ENCODE data around the gene RNU1-3. TPM values are rescaled to one million over a fixed set of nuclear protein-coding genes. Genes with fewer than 3 reads are reported as not detected.
A peak's percentile ranks its signal among the peaks of the same experiment; 100 is the strongest.
"Not testable (repeated sequence)": the region's sequence is repeated elsewhere in the genome, so short reads cannot be mapped to it uniquely, and the experiment has no call there.

The RNU1-3 gene
- total and polyA plus RNA-seq, 2 of the 8 experiments (the other 6 are each of a cell fraction or from before 2014, with no cell fraction given), result 145 to 1,303 TPM

DNA sequence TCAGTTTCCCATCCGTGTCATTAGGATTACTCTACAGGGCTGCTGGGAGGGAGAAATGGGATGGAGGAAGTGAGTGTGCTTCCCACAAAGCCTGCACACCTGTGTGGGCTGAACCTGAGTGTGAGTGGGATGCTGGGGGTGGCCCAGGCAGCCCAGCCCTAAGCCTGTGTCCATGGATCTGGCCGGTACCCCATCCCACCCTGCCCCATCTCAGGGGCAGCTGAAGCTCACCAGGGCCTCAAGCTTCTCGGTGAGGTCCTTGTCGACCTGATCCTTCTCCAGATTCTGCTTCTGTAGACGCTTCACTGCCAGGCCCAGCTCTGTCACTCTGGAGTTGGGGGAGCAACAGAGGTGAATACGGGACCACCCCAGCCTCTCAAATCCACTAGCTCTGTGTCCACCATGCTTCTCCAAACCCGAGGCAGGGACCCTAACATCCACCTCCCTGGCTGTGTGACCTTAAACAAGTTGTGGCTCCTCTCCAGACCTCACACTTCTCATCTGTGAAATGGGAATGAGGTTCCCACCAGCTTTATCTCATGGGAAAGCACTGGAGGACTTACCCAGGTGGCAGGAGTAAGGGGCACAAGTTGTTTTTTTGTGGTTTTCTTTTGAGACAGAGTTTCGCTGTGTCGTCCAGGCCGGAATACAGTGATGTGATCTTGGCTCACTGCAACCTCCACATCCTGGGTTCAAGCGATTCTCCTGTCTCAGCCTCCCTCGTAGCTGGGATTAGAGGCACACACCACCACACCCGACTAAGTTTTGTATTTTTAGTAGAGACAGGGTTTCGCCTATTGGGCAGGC, 34.5 kb downstream of the RNU1-3 start:
- H3K4ac ChIP-seq (replicated peaks; ENCODE audit: insufficient read length, low read depth, low read length); H3K9me3 ChIP-seq (ENCODE audit: insufficient read depth in 2 of 2, low read depth in 1 of 2, low read length in 1 of 2); H3K23ac ChIP-seq (ENCODE audit: insufficient read length); H3K79me2 ChIP-seq (ENCODE audit: control insufficient read depth in 1 of 2, insufficient read depth in 2 of 2, low read length in 2 of 2); H2AK5ac ChIP-seq (ENCODE audit: low read depth, low read length); H2BK12ac ChIP-seq (ENCODE audit: low read depth, low read length); H2AFZ ChIP-seq (ENCODE audit: low read length); H3K4me2 ChIP-seq (ENCODE audit: insufficient read depth in 1 of 2, low read depth in 2 of 2, low read length in 2 of 2); H3K79me1 ChIP-seq (ENCODE audit: low read depth, low read length); H3K23me2 ChIP-seq (ENCODE audit: low read depth, low read length); H3K9ac ChIP-seq (replicated peaks in 1 of 4; ENCODE audit: extremely low read depth in 1 of 4, low read depth in 3 of 4, low read length in 3 of 4); H2BK120ac ChIP-seq (replicated peaks; ENCODE audit: low read depth, low read length); H3K56ac ChIP-seq (replicated peaks; ENCODE audit: insufficient read length, low read depth, low read length); H2BK20ac ChIP-seq (ENCODE audit: low read length); FAIRE-seq; H3K4me1 ChIP-seq (replicated peaks in 1 of 4; ENCODE audit: control insufficient read depth in 3 of 4, insufficient read depth in 4 of 4, low read length in 3 of 4); H3K18ac ChIP-seq (ENCODE audit: extremely low read depth, low read length); H4K91ac ChIP-seq (replicated peaks; ENCODE audit: insufficient read length, low read length); H2BK15ac ChIP-seq (ENCODE audit: low read length); H3K27me3 ChIP-seq (replicated peaks in 1 of 4; ENCODE audit: control insufficient read depth in 3 of 4, extremely low read depth in 1 of 4, insufficient read depth in 3 of 4, low read length in 3 of 4); H3K27ac ChIP-seq (ENCODE audit: low read depth, low read length); H4K5ac ChIP-seq (ENCODE audit: insufficient read length, low read depth, low read length); H3K4me3 ChIP-seq (ENCODE audit: extremely low read depth in 1 of 4, insufficient read depth in 2 of 4, low read depth in 3 of 4, low read length in 4 of 4); H2BK5ac ChIP-seq (ENCODE audit: low read depth, low read length); H3K14ac ChIP-seq (ENCODE audit: insufficient read length): not testable (repeated sequence)
- Histone ChIP-seq H4K8ac (ENCODE audit: extremely low read depth, insufficient read depth, low read length) (peak overlapping the region; percentile 52; the same call in 1 of the 2 replicates), H3K36me3 (ENCODE audit: control insufficient read depth in 2 of 4, insufficient read depth in 4 of 4, low read length in 3 of 4) (peaks cover 0 to 13% (median 7%) of the 10 kb centered on the region in 4 experiments; a peak in 5 of 8 replicates), H4K20me1 (replicated peaks in 1 of 2; ENCODE audit: control insufficient read depth in 1 of 2, insufficient read depth in 2 of 2, low read length in 2 of 2) (peaks cover 7 to 13% of the 10 kb centered on the region in 2 experiments)
- 92% methylated on average over 14 of the region's 14 CpGs; no CpG with 5 or more reads in 1 of the 2 experiments for WGBS, 2 experiments (ENCODE audit: extremely low coverage in 1 of 2, insufficient coverage in 1 of 2, insufficient read length in 1 of 2, insufficient replicate concordance in 2 of 2, low coverage in 1 of 2, low lambda C conversion rate in 2 of 2, missing lambda C conversion rate in 1 of 2)
- POLR2A ChIA-PET (ENCODE audit: partially characterized antibody), result interaction anchor here (1.2 to 2.0 kb wide), 4 partner anchors 9 to 119 kb away, joined by 3 to 6 read pairs (median 4); no protein-coding TSS in a partner anchor
- DNase-seq (ENCODE audit: low read depth in 1 of 2, low spot score in 2 of 2), result peak in 1 of 2 experiments; percentile 52
- CTCF ChIA-PET (ENCODE audit: partially characterized antibody), result interaction anchor here (0.8 to 13.8 kb wide), 8 partner anchors 9 to 319 kb away, joined by 3 to 239 read pairs (median 4); no protein-coding TSS in a partner anchor

All from H1 (cell line).